Karpas-422 (cell line): Measurements from ENCODE around the gene ATP6V0B. TPM values are rescaled to one million over a fixed set of nuclear protein-coding genes. Genes with fewer than 3 reads are reported as not detected.

Experiments used
- DNase-seq: peaks from one replicate; pipeline ENCODE4 v3.0.0-alpha.2; 2015
- H2AFZ ChIP-seq: fragments of 200-600 bp; sonication (generic); 2 replicates; pipeline ENCODE4 v1.6.1; 2014; ENCODE audit warnings: antibody characterized with exemption, low read length, mixed read lengths
- H3K27ac ChIP-seq: fragments of 200-600 bp; sonication (generic); 2 replicates; pipeline ENCODE4 v1.5.1; 2014; ENCODE audit warnings: mild to moderate bottlenecking, low read length, moderate library complexity
- H3K27me3 ChIP-seq: fragments of 200-600 bp; sonication (generic); 2 replicates; pipeline ENCODE4 v1.6.1; 2014; ENCODE audit warnings: low read length, mixed read lengths
- H3K36me3 ChIP-seq: fragments of 200-600 bp; sonication (generic); 2 replicates; pipeline ENCODE4 v1.6.1; 2014; ENCODE audit warnings: low read length, mixed read lengths; ENCODE audit not compliant: insufficient read depth
- H3K4me1 ChIP-seq: fragments of 200-600 bp; sonication (generic); 2 replicates; pipeline ENCODE4 v1.6.1; 2014; ENCODE audit warnings: mild to moderate bottlenecking, low read length, mixed read lengths
- H3K4me2 ChIP-seq: fragments of 200-600 bp; sonication (generic); 2 replicates; pipeline ENCODE4 v1.6.1; 2014; ENCODE audit warnings: low read length, low read depth, mild to moderate bottlenecking; ENCODE audit not compliant: poor library complexity, severe bottlenecking
- H3K4me3 ChIP-seq: fragments of 200-600 bp; sonication (generic); 2 replicates; pipeline ENCODE4 v1.5.1; 2014; ENCODE audit warnings: mild to moderate bottlenecking, antibody characterized with exemption, low read length, mixed read lengths
- H3K79me2 ChIP-seq: fragments of 200-600 bp; sonication (generic); 2 replicates; pipeline ENCODE4 v1.6.1; 2014; ENCODE audit warnings: mild to moderate bottlenecking, low read length, mixed read lengths
- H3K9ac ChIP-seq: fragments of 200-600 bp; sonication (generic); 2 replicates; pipeline ENCODE4 v1.6.0; 2014; ENCODE audit warnings: low read length
- H3K9me2 ChIP-seq: fragments of 200-600 bp; sonication (generic), shearing (Covaris generic); replicated peaks from 2 replicates; pipeline ENCODE4 v1.6.0; 2014; ENCODE audit warnings: mild to moderate bottlenecking, low read length, moderate library complexity; ENCODE audit not compliant: insufficient read depth
- H3K9me3 ChIP-seq: fragments of 300-700, 200-600 bp; sonication (generic); 2 replicates; pipeline ENCODE4 v1.6.1; 2014; ENCODE audit warnings: low read length, mixed read lengths
- H4K20me1 ChIP-seq: fragments of 200-600 bp; sonication (generic); 2 replicates; pipeline ENCODE4 v1.6.1; 2014; ENCODE audit warnings: mild to moderate bottlenecking, antibody characterized with exemption, low read length, low read depth; ENCODE audit not compliant: insufficient read depth
- total RNA-seq: library from RNA; depleted of rRNA; stranded (reverse); fragments of >200 nt; shearing (Covaris generic); gene quantifications from 2 replicates; pipeline ENCODE4 v1.2.3, GENCODE V29; 2014; ENCODE audit warnings: low replicate concordance

The ATP6V0B gene
- total RNA-seq, 1 experiment from 2014 or later, result 386 TPM

GRCh38 chr1:44002165-44002564, 27.4 kb downstream of the ATP6V0B start:
- Histone ChIP-seq H3K9ac (no peak overlapping the region), H3K79me2 (no peaks in the 10 kb centered on the region)

GRCh38 chr1:44002606-44003157, 27.9 kb downstream of the ATP6V0B start:
- no peaks in the 10 kb centered on the region for H3K27me3 ChIP-seq
- no peak overlapping the region for H3K27ac ChIP-seq
- H2AFZ ChIP-seq, result no peak overlapping the region
- H3K9ac ChIP-seq, result no peak overlapping the region
- no peaks in the 10 kb centered on the region for H3K9me3 ChIP-seq
- no peaks in the 10 kb centered on the region for H4K20me1 ChIP-seq
- H3K4me3 ChIP-seq, result no peak overlapping the region
- no peaks in the 10 kb centered on the region for H3K4me1 ChIP-seq
- no peak overlapping the region for H3K4me2 ChIP-seq
- no peaks in the 10 kb centered on the region for H3K9me2 ChIP-seq
- H3K36me3 ChIP-seq, result no peaks in the 10 kb centered on the region
- DNase-seq, result no peak
- H3K79me2 ChIP-seq, result no peaks in the 10 kb centered on the region

More at GRCh38 chr1:44002165-44002564, 27.4 kb downstream of the ATP6V0B start:
- DNase-seq, result no peak
- Histone ChIP-seq H2AFZ (no peak overlapping the region), H3K4me3 (no peak overlapping the region), H3K4me2 (no peak overlapping the region), H4K20me1 (no peaks in the 10 kb centered on the region), H3K27ac (no peak overlapping the region), H3K27me3 (no peaks in the 10 kb centered on the region), H3K9me3 (no peaks in the 10 kb centered on the region), H3K9me2 (no peaks in the 10 kb centered on the region), H3K36me3 (no peaks in the 10 kb centered on the region), H3K4me1 (no peaks in the 10 kb centered on the region)

GRCh38 chr1:44008259-44008658, 33.5 kb downstream of the ATP6V0B start:
- no peaks in the 10 kb centered on the region for H3K27me3 ChIP-seq
- H3K36me3 ChIP-seq, result no peaks in the 10 kb centered on the region
- H3K4me1 ChIP-seq, result no peaks in the 10 kb centered on the region
- no peak overlapping the region for H3K4me3 ChIP-seq
- no peak overlapping the region for H3K4me2 ChIP-seq
- no peak overlapping the region for H3K9ac ChIP-seq
- no peaks in the 10 kb centered on the region for H3K9me3 ChIP-seq
- H3K27ac ChIP-seq, result no peak overlapping the region
- no peak overlapping the region for H2AFZ ChIP-seq
- H4K20me1 ChIP-seq, result no peaks in the 10 kb centered on the region
- H3K79me2 ChIP-seq, result no peaks in the 10 kb centered on the region
- no peak for DNase-seq
- H3K9me2 ChIP-seq, result no peaks in the 10 kb centered on the region

- H3K4me3 ChIP-seq, result no peak overlapping the region
- H4K20me1 ChIP-seq, result no peaks in the 10 kb centered on the region
- DNase-seq, result no peak
- no peaks in the 10 kb centered on the region for H3K36me3 ChIP-seq
- no peak overlapping the region for H3K27ac ChIP-seq
- H3K79me2 ChIP-seq, result no peaks in the 10 kb centered on the region
- H3K4me1 ChIP-seq, result no peaks in the 10 kb centered on the region
- no peaks in the 10 kb centered on the region for H3K9me2 ChIP-seq
- no peak overlapping the region for H3K4me2 ChIP-seq
- H3K27me3 ChIP-seq, result no peaks in the 10 kb centered on the region
- no peak overlapping the region for H2AFZ ChIP-seq
- no peaks in the 10 kb centered on the region for H3K9me3 ChIP-seq
- H3K9ac ChIP-seq, result no peak overlapping the region
Observed at GRCh38 chr1:44010935-44011471, 36.2 kb downstream of the ATP6V0B start.

GRCh38 chr1:44012404-44012803, 37.6 kb downstream of the ATP6V0B start:
- no peaks in the 10 kb centered on the region for H3K4me1 ChIP-seq
- H2AFZ ChIP-seq, result no peak overlapping the region
- no peaks in the 10 kb centered on the region for H4K20me1 ChIP-seq
- no peak for DNase-seq
- H3K27me3 ChIP-seq, result no peaks in the 10 kb centered on the region
- no peak overlapping the region for H3K9ac ChIP-seq
- no peaks in the 10 kb centered on the region for H3K79me2 ChIP-seq
- no peak overlapping the region for H3K27ac ChIP-seq
- H3K9me3 ChIP-seq, result no peaks in the 10 kb centered on the region
- no peak overlapping the region for H3K4me2 ChIP-seq
- H3K36me3 ChIP-seq, result no peaks in the 10 kb centered on the region
- H3K4me3 ChIP-seq, result no peak overlapping the region
- no peaks in the 10 kb centered on the region for H3K9me2 ChIP-seq

GRCh38 chr1:44012941-44013609, 38.3 kb downstream of the ATP6V0B start:
- Histone ChIP-seq H3K27me3 (no peaks in the 10 kb centered on the region), H3K4me1 (no peaks in the 10 kb centered on the region), H3K27ac (no peak overlapping the region), H3K36me3 (no peaks in the 10 kb centered on the region), H3K9me2 (no peaks in the 10 kb centered on the region), H3K4me3 (no peak overlapping the region), H3K79me2 (no peaks in the 10 kb centered on the region), H2AFZ (no peak overlapping the region), H4K20me1 (no peaks in the 10 kb centered on the region), H3K9me3 (no peaks in the 10 kb centered on the region), H3K9ac (no peak overlapping the region), H3K4me2 (no peak overlapping the region)
- DNase-seq, result no peak

GRCh38 chr1:44013949-44014348, 39.2 kb downstream of the ATP6V0B start:
- Histone ChIP-seq H3K4me2 (no peak overlapping the region), H4K20me1 (no peaks in the 10 kb centered on the region), H3K79me2 (no peaks in the 10 kb centered on the region), H2AFZ (no peak overlapping the region), H3K9me2 (no peaks in the 10 kb centered on the region), H3K27ac (no peak overlapping the region), H3K4me3 (no peak overlapping the region), H3K9me3 (no peaks in the 10 kb centered on the region), H3K9ac (no peak overlapping the region), H3K36me3 (no peaks in the 10 kb centered on the region), H3K4me1 (no peaks in the 10 kb centered on the region), H3K27me3 (no peaks in the 10 kb centered on the region)
- DNase-seq, result no peak

- no peak overlapping the region for H3K9ac ChIP-seq
- no peaks in the 10 kb centered on the region for H3K36me3 ChIP-seq
Observed at GRCh38 chr1:44014365-44015104, 39.8 kb downstream of the ATP6V0B start.

More at GRCh38 chr1:44014365-44015104, 39.8 kb downstream of the ATP6V0B start:
- Histone ChIP-seq H3K27me3 (no peaks in the 10 kb centered on the region), H3K4me1 (no peaks in the 10 kb centered on the region), H3K9me2 (no peaks in the 10 kb centered on the region), H3K9me3 (no peaks in the 10 kb centered on the region), H3K4me2 (no peak overlapping the region), H2AFZ (no peak overlapping the region), H3K27ac (no peak overlapping the region), H4K20me1 (no peaks in the 10 kb centered on the region), H3K4me3 (no peak overlapping the region), H3K79me2 (no peaks in the 10 kb centered on the region)
- no peak for DNase-seq
